Body of pancreas (tissue), 4 donors: ENCODE data around the gene ZEB1.

Experiments
- CTCF ChIP-seq, 7 experiments: fragments of 450-650 bp in 4 of 7; fragments of 200-600 bp in 3 of 7; sonication (generic) in 3 of 7; IDR thresholded peaks; one replicate each; pipeline ENCODE4 v1.5.1; 2016 to 2019; ENCODE audit warnings: antibody characterized with exemption in 7 of 7
- POLR2A ChIP-seq, 3 donors: fragments of 450-650 bp; IDR thresholded peaks; one replicate each; pipeline ENCODE4 v1.6.1; 2016; ENCODE audit warnings: antibody characterized with exemption in 3 of 3, mild to moderate bottlenecking in 2 of 3

GRCh38 chr10:31322647-31323046 is 3.6 kb downstream of the ZEB1 start:
- TF ChIP-seq CTCF (IDR thresholded peaks at IDR 0.05) (no peak), POLR2A (IDR thresholded peaks at IDR 0.05) (no peak)
